CD4-positive, alpha-beta T cell treated with Interleukin-6 at 100 ng/mL for 8 hours (primary cell): ENCODE data around the gene TRHDE.

Source experiments
- DNase-seq: peaks from one replicate; pipeline ENCODE4 v3.0.0-alpha.2; 2020; ENCODE audit warnings: mixed read lengths, low spot score

TRHDE gene

DNA sequence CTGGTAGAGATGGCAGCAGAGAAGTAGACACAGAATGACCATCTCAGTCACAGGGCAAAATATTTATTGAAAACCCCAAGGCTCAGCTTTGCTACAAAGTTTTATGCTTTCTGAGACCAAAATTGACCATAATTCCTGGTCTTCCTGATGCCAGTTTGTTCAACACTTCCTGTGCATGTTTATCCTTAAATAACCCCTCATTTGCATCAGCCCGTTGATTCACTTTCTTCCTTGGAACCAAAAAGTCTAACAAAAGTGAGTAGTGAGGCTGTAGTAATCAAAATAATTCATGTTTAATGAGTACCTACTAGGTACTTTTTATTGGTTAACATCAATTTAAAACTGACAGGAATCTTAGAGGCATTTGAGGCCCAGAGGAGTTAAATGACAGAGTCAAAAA, 51.7 kb downstream of the TRHDE start:
- DNase-seq: no peak

- DNase-seq: no peak
Measured at GRCh38 chr12:72330301-72330700, 58.1 kb downstream of the TRHDE start.

DNA sequence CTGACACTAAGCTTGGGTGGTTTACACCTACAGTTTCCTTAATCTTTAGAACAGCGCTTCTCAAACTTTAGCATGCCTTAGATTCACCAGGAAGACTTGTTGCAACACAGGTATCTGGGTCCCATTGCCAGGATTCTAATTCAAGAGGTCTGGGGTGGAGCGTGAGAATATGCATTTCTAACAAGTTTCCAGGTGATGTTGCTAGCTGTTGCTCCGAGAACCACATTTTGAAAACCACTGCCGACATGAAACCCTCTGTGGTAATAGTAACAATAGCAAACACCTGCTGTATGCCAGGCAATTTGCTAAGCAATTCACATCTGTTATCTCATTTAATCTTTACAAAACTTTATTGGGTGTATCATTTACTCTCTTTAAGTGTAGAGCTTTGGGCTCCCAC, 58.6 kb downstream of the TRHDE start:
- DNase-seq: no peak

DNA sequence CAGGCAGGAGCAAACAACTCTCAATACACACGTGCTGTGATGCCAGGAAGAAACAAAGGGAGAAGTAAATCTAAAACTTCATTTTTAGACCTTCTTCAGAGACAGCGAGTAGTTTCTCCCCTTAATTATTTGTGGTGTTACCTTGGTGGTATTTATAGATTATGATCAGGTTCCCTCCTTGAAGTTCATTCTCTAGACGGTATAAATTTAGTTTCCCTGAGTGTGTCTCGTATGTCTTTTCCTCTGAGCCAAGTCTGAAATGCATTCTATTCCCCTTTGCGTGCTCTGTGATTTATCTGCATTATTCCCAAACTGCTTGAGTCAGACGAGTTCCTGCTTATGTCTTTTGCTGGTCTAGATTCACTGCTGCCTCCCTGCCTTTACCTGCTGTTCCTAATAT, 65.2 kb downstream of the TRHDE start:
- DNase-seq: no peak

GRCh38 chr12:72337946-72338345, 65.8 kb downstream of the TRHDE start:
- DNase-seq: no peak

DNA sequence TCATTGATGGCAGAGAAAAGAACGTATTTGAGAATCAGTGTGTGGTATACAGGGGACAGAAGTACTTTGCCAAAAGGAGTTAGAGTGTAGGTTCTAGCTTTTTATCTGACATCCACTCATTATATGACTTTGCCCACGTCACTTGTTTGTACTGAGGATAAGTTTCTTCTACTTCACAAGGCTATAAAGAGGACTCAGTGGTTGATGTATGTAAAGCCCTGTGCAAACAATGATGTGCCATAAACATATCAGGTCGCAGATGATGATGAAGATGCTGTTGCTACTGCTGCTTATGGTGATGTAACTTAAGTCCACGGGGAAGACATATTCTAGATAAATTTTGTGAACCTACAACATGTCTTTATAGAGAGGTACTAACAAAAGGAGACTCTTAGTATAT, 66.3 kb downstream of the TRHDE start:
- no peak for DNase-seq

DNA sequence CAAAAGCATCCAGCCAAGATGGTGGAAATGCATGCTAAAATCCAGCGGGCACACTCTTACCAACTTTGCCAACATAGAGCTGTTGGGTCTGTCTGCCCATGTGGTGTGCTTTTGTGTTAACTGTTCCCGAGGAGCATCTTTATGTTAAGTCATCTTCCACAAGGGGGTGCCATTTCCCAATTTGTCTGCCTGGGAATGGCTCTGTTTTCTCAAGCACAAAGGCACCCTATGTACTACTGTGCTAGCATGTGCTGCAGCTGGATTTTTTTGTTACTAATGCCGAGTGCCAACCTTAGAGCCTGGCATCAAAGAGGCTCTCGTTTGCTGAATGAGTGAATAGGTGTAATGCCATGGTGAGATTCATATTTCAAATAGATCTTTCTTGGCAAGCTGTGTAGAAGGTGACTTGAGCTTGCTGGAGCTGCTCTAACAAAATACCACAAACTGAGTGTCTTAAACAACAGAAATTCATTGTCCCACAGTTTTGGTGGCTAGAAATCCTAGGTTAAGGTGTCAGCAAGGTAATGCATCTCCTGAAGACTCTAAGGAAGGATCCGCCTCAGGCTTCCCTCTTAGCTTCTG, 74.3 kb downstream of the TRHDE start:
- no peak for DNase-seq

GRCh38 chr12:72349491-72349890, 77.3 kb downstream of the TRHDE start:
- no peak for DNase-seq

DNA sequence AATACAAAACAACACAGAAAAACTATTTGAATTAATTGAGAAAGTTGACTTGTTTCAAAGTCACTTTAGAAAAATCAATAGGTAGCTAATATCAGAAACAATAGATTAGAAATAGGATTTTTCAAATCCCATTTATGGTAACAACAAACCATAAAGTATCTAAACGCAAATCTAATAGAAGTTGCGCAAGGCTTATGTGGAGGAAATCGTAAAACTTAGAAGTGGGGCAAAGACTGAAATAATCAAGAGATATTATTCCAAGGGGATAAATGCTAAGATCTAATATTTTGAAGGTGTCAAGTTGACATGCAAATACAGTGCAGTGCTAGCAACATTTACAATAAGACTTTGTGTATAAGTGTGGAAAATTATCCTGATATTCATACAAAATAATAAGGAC, 87.2 kb downstream of the TRHDE start:
- DNase-seq: no peak

DNA sequence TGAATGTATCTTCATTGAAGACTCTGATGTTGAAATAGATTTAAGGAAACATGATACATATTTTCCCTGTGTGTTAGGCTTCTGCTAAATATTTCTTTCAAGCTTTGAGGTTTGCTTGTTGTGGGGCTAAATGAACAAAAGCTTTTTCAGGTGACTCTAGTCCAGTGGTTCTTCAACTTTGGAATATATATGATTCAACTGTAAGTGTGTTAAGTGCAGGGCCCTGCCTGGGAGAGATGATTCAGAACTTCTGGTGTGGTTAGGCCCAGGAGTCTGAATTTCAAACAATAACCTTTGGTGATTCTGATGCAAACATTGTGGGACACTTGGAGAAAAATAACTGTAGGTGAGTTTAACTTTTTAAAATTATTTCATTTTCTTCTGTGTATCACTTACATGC, 93.0 kb downstream of the TRHDE start:
- no peak for DNase-seq

GRCh38 chr12:72366255-72366654, 94.1 kb downstream of the TRHDE start:
- no peak for DNase-seq

GRCh38 chr12:72368298-72368697, 96.1 kb downstream of the TRHDE start:
- no peak for DNase-seq

DNA sequence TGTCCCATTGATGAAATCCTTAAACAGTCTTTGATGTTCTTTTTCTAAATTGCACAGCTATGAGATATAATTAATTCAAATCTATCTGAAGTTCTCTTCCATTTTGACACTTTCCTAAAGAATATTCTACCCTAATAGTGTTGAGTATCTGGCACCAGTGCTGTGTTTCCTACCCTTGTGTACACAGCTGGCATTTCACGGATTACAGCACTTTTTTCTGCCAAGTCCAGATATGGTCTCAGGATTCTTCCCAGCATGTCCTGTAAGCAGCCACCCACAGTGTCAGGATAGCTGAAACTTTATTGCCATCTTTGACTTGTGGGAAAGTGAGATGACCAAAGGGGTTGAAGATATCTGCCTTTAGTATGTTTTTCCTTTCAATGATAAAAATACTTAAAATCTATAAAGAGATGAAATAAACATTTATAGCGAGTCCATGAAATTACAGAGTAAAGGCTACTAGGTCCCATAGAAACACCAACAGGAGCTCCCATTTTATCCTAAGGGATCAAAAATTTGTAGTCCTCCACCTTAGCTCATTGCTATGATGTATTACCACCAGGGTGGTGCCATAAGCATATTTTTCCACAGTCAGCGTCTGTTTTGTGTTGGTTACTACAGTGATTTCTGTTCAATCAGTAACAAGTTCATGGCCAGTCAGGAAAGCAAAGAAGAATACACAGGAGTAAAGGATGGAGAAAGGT, 96.7 kb downstream of the TRHDE start:
- no peak for DNase-seq

- no peak for DNase-seq
Measured at GRCh38 chr12:72369423-72369959, 97.3 kb downstream of the TRHDE start.

- DNase-seq: no peak
Measured at GRCh38 chr12:72380441-72380840, 108.3 kb downstream of the TRHDE start.

DNA sequence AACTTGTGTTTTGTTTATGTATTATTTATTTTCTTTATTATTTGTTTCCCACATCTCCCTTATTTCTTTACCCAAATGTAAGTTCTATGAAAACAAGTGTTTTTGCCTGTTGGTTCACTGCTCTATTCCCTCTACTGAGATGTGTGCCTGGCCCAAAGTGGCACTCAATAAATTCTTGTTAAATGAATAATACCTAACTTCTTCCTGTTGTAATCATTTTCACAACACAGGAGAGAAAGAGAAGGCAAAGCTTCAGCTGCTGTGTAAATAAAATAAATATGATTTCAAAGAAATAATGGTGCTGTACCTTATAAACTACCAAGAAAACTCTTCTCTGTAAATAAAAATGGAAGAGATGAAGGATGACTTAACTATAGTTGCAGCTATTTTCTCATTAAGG, 116.2 kb downstream of the TRHDE start:
- no peak for DNase-seq

- no peak for DNase-seq
Measured at GRCh38 chr12:72390146-72390545, 118.0 kb downstream of the TRHDE start.

DNA sequence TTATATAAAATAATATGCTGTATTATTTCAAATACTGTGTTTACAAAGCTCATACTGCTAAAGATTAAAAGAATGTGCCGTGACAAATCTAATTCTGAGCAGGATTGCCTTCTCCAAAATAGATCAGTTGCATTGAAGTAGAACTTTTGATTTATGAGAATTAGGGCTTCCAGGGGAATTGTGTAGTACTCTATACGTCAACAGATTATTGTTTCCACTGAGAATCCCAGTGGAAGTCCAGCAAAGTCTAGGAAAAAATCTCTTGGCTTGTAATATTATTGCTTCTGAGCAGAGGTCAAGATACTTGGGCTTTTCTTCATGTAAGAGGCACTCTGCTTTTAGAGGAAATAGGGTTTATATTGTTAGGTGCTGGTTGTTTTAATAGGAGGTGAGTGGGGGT, 133.9 kb downstream of the TRHDE start:
- DNase-seq: no peak

DNA sequence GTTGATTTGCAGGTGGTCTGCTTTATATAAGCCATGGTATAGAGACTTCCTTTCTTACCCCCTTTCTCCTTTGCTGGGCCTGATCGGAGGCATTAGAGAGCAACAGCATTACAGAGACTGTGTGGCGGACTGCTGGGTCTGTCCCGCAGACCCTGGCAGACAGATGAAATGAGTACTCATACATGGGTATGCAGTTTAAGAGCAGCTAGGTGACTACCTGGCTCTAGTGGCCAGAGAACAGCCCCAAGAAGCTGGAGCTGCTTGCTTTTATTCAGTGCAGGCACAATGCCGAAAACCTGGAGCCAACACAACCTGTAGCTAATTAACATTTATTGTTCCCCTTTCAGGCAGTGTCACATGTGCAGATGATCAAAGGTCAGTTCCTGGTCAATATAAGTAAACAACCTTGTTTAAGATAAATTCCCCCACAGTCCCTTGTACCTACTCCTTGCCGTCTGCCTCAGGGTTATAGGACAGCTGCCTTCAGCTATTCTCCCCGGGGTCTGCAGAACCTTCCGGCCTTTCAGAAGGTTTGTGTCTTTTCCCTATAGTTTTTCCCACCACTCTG, 160.0 kb downstream of the TRHDE start:
- no peak for DNase-seq

- no peak for DNase-seq
Measured at GRCh38 chr12:72433298-72433697, 161.1 kb downstream of the TRHDE start.

- DNase-seq: no peak
Measured at GRCh38 chr12:72434999-72435398, 162.8 kb downstream of the TRHDE start.

GRCh38 chr12:72442217-72442616, 170.0 kb downstream of the TRHDE start:
- DNase-seq: no peak

- no peak for DNase-seq
Measured at GRCh38 chr12:72444125-72444524, 172.0 kb downstream of the TRHDE start.

GRCh38 chr12:72444566-72444965, 172.4 kb downstream of the TRHDE start:
- DNase-seq: no peak
